GM06990 (cell line): Measurements from ENCODE around the gene PTPRN2.

Experiments
- DNase-seq: peaks from one replicate; pipeline ENCODE4 v3.0.0-alpha.2; 2011; ENCODE audit not compliant: insufficient read length; ENCODE audit errors: extremely low read depth
- H3K27me3 ChIP-seq: replicated peaks from 2 replicates; pipeline ENCODE4 v1.6.0; 2011; ENCODE audit warnings: low read length; ENCODE audit not compliant: control insufficient read depth, insufficient read depth
- H3K36me3 ChIP-seq: 2 replicates; pipeline ENCODE4 v1.5.1; 2011; ENCODE audit warnings: low read length; ENCODE audit not compliant: control insufficient read depth, insufficient read depth
- H3K4me3 ChIP-seq: replicated peaks from 2 replicates; pipeline ENCODE4 v1.5.1; 2011; ENCODE audit warnings: low read depth, mild to moderate bottlenecking, control low read depth, low read length
- CTCF ChIP-seq: IDR thresholded peaks from 2 replicates; pipeline ENCODE4 v1.5.1; 2011; ENCODE audit warnings: low read length, control low read depth, mild to moderate bottlenecking, inconsistent platforms; ENCODE audit not compliant: insufficient read depth, poor library complexity, severe bottlenecking

PTPRN2 gene

DNA sequence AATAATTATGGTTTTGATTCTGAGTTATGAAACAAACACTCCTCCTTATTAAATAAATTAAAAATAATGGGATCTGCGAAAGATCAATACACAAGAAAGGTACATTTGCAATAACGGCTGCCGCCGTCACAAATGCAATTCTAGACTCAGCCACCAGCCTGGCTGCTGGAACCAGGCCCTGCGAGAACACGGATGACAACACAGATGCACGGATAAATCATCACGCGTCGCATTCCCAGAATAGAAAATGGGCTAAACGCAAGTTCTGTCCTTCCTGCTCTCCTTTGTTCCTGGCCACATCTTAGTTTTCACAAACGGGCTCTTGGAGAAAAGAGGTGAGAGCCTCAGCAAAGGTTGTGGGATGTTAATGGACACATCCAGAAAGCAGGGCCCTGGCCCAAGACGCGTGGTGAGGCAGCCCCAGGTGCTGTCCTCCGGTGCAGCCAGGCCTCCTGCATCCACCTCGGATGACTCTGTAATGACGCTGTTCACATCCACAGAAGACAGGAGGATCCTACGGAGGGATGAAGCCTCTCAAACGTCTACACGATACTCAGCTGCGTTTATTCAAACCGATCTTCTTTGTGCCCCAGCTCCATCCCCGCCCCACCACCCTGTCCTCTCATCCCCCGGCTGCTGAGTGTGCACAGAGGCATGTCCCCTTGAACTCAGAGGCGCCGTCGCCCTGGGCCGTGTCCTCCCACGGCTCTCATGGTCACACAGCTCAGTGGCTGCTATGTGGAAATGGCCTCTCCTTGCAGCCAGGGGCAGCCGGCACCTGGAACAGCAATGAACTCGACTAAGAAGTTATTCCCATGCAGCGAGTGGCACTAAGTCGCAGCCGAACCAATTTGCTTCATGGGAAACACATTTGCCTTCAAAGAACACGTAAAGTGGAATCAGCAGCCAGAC, 197.9 kb downstream of the PTPRN2 start:
- no peak for DNase-seq
- Histone ChIP-seq H3K36me3 (no peaks in the 10 kb centered on the region), H3K4me3 (no peak overlapping the region), H3K27me3 (no peaks in the 10 kb centered on the region)
- no peak for TF ChIP-seq CTCF

DNA sequence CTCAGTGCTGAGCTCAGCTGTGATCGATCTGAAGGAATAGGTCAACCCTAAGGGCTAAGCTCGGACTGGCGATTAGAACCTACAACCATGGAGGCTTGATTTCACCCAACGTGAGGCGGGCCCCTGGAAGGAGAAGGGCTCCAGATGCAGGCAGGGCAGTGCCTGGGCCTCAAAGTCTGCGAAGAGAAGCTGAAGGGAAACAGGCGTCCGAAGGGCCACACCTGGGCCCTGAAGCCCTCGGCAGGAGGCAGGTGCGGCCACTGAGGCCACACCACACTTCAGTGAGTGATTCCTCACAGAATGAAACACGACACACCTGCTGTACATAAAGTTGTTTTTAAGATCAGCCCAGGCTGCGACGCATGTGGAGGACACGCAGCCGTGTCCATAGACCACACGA, 198.7 kb downstream of the PTPRN2 start:
- Histone ChIP-seq H3K4me3 (no peak overlapping the region), H3K27me3 (no peaks in the 10 kb centered on the region), H3K36me3 (no peaks in the 10 kb centered on the region)
- TF ChIP-seq CTCF = no peak
- DNase-seq = no peak

DNA sequence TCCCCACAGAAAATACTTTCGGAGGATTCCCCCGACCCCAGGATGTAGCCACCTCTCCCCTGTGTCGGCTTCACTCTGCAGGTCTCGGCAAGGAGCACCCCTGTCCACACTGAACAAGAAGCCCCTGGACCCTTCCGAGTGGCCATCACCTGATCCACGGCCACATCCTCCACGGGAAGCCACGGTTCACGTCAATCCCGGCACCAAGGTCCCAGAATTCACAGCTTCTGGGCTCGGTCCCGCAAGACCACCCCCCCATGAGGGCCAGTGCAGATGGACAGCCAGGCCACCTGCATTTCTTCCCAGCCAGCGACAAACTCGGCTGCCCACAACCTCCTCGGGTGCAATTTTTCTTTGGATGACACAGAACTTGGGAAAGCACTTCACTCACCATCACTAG, 199.6 kb downstream of the PTPRN2 start:
- no peaks in the 10 kb centered on the region for H3K36me3 ChIP-seq
- DNase-seq = no peak
- no peaks in the 10 kb centered on the region for H3K27me3 ChIP-seq
- no peak for TF ChIP-seq CTCF
- H3K4me3 ChIP-seq = no peak overlapping the region

DNA sequence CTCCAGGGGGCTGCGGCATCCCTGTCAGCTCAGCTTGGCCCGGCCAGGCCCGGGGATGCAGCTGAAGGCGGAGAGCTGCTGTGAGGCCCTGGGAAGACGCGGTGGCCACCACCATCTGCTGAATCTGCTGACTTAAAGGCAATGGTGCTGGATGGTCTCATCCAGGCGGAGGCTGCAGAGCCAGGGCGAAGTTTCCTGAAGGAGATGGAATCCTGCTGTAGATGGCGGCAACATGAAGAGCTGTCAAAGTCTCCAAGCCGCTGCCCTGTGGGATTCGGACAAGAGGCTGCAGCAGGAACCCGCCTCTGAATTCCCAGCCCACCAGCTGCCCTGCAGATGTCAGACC, 200.1 kb downstream of the PTPRN2 start:
- H3K4me3 ChIP-seq = no peak overlapping the region
- H3K36me3 ChIP-seq = no peaks in the 10 kb centered on the region
- H3K27me3 ChIP-seq = no peaks in the 10 kb centered on the region
- no peak for DNase-seq
- TF ChIP-seq CTCF = no peak

DNA sequence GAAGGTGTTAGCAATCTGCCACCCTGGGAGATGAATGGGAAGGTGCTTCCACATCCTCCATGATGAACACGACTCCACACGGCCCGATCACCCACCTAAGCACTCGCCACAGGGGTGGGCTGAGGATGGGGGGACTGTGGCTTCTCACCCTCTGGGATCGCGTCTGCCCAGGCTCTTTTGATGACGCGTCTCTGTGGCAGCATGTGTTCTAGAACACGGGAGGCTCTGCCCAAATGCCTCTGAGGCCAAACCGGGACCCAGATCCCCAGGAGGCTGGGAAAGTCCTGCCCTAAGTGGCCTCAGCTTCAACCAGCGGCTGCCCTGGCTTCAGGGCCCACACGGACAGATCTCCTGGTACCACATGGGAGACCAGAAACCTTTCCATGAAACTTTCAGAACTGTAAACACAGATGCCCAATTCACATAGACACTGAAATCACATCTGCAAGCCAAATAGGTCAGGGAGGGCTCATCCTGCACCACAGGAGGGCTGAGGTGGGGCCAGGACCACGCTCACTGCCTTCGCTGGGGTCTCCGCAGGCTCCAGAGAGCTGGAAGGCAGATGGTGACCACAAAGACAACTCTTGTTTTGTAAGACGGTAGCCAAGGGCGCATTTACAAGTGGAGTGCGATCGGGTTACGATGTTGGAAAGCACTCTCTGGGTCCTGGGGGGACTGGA, 200.6 kb downstream of the PTPRN2 start:
- Histone ChIP-seq H3K36me3 (no peaks in the 10 kb centered on the region), H3K27me3 (no peaks in the 10 kb centered on the region), H3K4me3 (no peak overlapping the region)
- TF ChIP-seq CTCF = no peak
- no peak for DNase-seq
